HL-60 (cell line): ENCODE results near the gene CCDC174.

Source experiments
- DNase-seq, 2 experiments: peaks; one replicate each; pipeline ENCODE4 v3.0.0-alpha.2; 2010 to 2020; ENCODE audit warnings: low read depth in 1 of 2, low spot score in 1 of 2
- H3K27ac ChIP-seq: fragments of 250-450 bp; sonication (Bioruptor Pico); replicated peaks from 2 replicates; pipeline ENCODE4 v1.5.1; 2020; ENCODE audit warnings: mild to moderate bottlenecking, moderate library complexity
- H3K27me3 ChIP-seq: fragments of 250-450 bp; sonication (Bioruptor Pico); 2 replicates; pipeline ENCODE4 v1.5.1; 2021; ENCODE audit warnings: mild to moderate bottlenecking, moderate library complexity; ENCODE audit not compliant: insufficient read depth, poor library complexity, severe bottlenecking
- H3K4me3 ChIP-seq: replicated peaks from 2 replicates; pipeline ENCODE4 v1.5.1; 2011; ENCODE audit warnings: mild to moderate bottlenecking, control low read depth, low read length; ENCODE audit not compliant: insufficient read depth
- GABPA ChIP-seq: IDR thresholded peaks from 2 replicates; pipeline ENCODE4 v1.6.1; 2012; ENCODE audit warnings: low read depth
- POLR2AphosphoS5 ChIP-seq: IDR thresholded peaks from 2 replicates; pipeline ENCODE4 v1.6.1; 2012; ENCODE audit warnings: low read depth
- SPI1 ChIP-seq: IDR thresholded peaks from 2 replicates; pipeline ENCODE4 v1.6.1; 2012; ENCODE audit warnings: low read depth, mild to moderate bottlenecking, borderline replicate concordance
- TF ChIP-seq, protein P1 (sequence below): IDR thresholded peaks from one replicate; pipeline ENCODE4 v1.5.1; 2011; ENCODE audit warnings: low read length, control low read depth, inconsistent platforms; ENCODE audit not compliant: insufficient read depth
- TF ChIP-seq, protein P2 (sequence below): IDR thresholded peaks from 2 replicates; pipeline ENCODE4 v1.6.1; 2012; ENCODE audit warnings: low read depth; ENCODE audit not compliant: insufficient replicate concordance

The CCDC174 gene

DNA sequence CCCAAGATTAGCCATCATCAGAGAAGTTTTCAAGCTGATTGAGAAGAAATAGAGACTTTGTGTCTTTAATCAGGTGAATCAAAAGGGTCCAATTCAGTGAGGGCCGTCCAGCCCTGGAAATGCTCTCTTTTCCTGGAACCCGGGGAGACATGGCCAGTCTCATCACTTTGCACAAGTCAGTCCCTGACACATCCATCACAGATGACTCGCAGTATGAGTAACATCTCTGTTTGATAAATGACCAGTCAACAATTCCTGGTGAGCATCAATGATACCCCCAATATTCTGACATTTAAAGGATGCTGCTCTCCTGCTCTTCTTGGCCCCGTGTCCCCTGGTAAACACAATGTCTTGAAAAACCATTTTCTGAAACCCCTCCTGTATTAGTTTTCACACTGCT, 50.1 kb downstream of the CCDC174 start:
- TF ChIP-seq GABPA (no peak), SPI1 (no peak), POLR2AphosphoS5 (no peak)
- TF ChIP-seq, protein P1, sequence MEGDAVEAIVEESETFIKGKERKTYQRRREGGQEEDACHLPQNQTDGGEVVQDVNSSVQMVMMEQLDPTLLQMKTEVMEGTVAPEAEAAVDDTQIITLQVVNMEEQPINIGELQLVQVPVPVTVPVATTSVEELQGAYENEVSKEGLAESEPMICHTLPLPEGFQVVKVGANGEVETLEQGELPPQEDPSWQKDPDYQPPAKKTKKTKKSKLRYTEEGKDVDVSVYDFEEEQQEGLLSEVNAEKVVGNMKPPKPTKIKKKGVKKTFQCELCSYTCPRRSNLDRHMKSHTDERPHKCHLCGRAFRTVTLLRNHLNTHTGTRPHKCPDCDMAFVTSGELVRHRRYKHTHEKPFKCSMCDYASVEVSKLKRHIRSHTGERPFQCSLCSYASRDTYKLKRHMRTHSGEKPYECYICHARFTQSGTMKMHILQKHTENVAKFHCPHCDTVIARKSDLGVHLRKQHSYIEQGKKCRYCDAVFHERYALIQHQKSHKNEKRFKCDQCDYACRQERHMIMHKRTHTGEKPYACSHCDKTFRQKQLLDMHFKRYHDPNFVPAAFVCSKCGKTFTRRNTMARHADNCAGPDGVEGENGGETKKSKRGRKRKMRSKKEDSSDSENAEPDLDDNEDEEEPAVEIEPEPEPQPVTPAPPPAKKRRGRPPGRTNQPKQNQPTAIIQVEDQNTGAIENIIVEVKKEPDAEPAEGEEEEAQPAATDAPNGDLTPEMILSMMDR: no peak
- TF ChIP-seq, protein P2, sequence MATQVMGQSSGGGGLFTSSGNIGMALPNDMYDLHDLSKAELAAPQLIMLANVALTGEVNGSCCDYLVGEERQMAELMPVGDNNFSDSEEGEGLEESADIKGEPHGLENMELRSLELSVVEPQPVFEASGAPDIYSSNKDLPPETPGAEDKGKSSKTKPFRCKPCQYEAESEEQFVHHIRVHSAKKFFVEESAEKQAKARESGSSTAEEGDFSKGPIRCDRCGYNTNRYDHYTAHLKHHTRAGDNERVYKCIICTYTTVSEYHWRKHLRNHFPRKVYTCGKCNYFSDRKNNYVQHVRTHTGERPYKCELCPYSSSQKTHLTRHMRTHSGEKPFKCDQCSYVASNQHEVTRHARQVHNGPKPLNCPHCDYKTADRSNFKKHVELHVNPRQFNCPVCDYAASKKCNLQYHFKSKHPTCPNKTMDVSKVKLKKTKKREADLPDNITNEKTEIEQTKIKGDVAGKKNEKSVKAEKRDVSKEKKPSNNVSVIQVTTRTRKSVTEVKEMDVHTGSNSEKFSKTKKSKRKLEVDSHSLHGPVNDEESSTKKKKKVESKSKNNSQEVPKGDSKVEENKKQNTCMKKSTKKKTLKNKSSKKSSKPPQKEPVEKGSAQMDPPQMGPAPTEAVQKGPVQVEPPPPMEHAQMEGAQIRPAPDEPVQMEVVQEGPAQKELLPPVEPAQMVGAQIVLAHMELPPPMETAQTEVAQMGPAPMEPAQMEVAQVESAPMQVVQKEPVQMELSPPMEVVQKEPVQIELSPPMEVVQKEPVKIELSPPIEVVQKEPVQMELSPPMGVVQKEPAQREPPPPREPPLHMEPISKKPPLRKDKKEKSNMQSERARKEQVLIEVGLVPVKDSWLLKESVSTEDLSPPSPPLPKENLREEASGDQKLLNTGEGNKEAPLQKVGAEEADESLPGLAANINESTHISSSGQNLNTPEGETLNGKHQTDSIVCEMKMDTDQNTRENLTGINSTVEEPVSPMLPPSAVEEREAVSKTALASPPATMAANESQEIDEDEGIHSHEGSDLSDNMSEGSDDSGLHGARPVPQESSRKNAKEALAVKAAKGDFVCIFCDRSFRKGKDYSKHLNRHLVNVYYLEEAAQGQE: no peak
- Histone ChIP-seq H3K27ac (no peak overlapping the region), H3K4me3 (no peak overlapping the region), H3K27me3 (no peaks in the 10 kb centered on the region)
- DNase-seq: no peak

DNA sequence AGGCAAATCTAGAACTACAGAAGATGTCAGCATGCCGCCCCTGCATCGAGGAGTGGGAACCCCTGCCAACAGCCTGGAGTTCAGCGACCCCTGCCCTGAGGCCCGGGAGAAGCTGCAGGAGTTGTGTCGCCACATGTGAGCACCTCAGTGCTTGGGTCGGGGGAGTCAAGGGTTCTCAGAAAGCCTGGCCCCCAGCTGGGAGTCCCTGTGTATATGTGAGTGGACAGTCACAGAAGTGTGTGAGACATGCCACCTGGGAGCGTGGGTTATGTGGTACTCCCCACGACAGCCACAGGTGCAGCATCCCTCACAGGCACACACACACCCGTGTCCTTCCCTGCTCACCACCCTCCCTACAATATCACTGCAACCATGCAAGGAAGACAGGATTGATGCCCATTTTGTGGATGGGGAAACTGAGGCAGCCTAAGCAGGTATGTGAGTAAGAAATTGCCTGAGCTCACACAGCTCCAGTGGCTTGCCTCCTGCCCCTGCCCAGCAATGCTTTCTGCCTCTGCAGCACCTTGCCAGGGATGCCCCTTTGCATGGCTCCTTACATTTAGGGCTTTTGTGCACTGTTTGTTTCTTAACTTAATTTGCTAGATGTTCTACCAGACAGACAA, 51.7 kb downstream of the CCDC174 start:
- TF ChIP-seq GABPA: no peak
- TF ChIP-seq, protein P2: no peak
- no peak for TF ChIP-seq SPI1
- TF ChIP-seq, protein P1: no peak
- no peak for TF ChIP-seq POLR2AphosphoS5
- Histone ChIP-seq H3K27ac (no peak overlapping the region), H3K4me3 (no peak overlapping the region), H3K27me3 (no peaks in the 10 kb centered on the region)
- DNase-seq: no peak

DNA sequence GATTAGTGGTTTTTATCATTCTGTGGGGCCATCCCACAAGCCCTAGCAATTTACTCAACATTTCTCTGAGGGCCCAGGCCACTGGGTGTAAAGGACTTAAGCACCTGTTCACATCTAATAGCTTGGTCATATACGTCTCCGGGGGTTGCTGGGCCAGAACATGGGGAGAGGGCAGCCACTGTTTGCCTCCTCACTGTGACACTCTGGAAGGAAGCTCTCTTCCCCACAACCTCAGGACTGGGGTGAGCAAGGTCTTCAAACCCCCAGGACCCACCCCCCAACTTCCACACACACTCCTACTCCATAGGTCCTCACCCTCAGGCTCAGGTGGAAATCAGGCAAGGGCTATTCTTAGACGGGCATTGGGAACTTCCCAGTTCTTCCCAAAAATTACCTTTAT, 52.2 kb downstream of the CCDC174 start:
- no peak for DNase-seq
- TF ChIP-seq, protein P1: no peak
- TF ChIP-seq POLR2AphosphoS5 (no peak), SPI1 (no peak), GABPA (no peak)
- TF ChIP-seq, protein P2: no peak
- no peak overlapping the region for H3K4me3 ChIP-seq
- no peak overlapping the region for H3K27ac ChIP-seq
- no peaks in the 10 kb centered on the region for H3K27me3 ChIP-seq
